H1 (cell line): ENCODE results near the gene UMODL1. TPM values are rescaled to one million over a fixed set of nuclear protein-coding genes. Genes with fewer than 3 reads are reported as not detected.

Source experiments
- GTF2F1 ChIP-seq: IDR thresholded peaks from 2 replicates; pipeline ENCODE4 v1.6.1; 2012; ENCODE audit warnings: low read depth, low read length, improper control_type of control experiment, borderline replicate concordance
- TAF1 ChIP-seq: IDR thresholded peaks from 2 replicates; pipeline ENCODE4 v1.6.1; 2011; ENCODE audit warnings: mild to moderate bottlenecking, low read depth, low read length
- polyA plus RNA-seq, 7 experiments: library from polyadenylated mRNA; depleted of rRNA in 3 of 7; stranded (reverse) in 5 of 7; unstranded in 2 of 7; fragments of >200 nt in 5 of 7; fragments of 200-250 nt in 2 of 7; gene quantifications; 1 replicate in 5 of 7; 2 replicates in 1 of 7; 4 replicates in 1 of 7; pipeline versions ENCODE4 v1.2.1 to v1.2.3, GENCODE V29; 2011 to 2013; ENCODE audit warnings: missing spikeins in 2 of 7, mixed read lengths in 2 of 7
- total RNA-seq: library from RNA; stranded (reverse); fragmentation: NEBNext Ultra II Directional; extraction: Animal tissue kit (Norgen Biotek cat#: 25700); gene quantifications from 2 replicates; pipeline ENCODE4 v1.2.1, GENCODE V29; 2021

The UMODL1 gene
- total and polyA plus RNA-seq, 2 of the 8 experiments (the other 6 are each of a cell fraction or from before 2014, with no cell fraction given), result not detected

DNA sequence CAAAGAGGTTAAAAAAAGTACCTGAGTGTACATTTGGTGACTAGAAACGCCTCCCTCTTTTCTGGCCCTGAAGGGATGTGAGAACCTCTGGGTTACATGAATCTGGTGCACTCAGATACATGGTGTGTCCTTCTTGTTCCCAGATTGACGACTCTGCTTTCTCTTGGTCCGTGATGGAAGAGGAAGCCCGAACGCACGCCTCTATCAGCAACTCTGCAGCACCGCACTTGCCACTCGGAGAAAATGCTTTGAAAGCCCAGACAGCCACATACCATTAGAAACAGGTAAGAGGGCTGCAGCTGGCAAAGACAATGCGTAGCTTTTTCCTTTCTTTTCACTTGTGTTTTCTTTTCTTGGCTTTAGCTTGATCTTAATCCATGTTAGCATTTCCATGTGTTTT, 39.9 kb upstream of the UMODL1 start (continued):
- TF ChIP-seq GTF2F1, result no peak
- no peak for TF ChIP-seq TAF1
